Hematopoietic multipotent progenitor cell treated with erythropoietin and hydrocortisone succinate and interleukin-3 and kit ligand, for 4 days (in vitro differentiated cells): ENCODE results near the gene NSF.
"Not testable (repeated sequence)": the region's sequence is repeated elsewhere in the genome, so short reads cannot be mapped to it uniquely, and the experiment has no call there.

ENCODE experiments used
- DNase-seq: peaks from one replicate; pipeline ENCODE4 v3.0.0-alpha.2; 2015

The NSF gene

GRCh38 chr17:46759141-46759540, 168.7 kb downstream of the NSF start:
- no peak for DNase-seq

GRCh38 chr17:46763416-46763815, 172.9 kb downstream of the NSF start:
- no peak for DNase-seq

- DNase-seq, result no peak
These were observed 173.7 kb downstream of the NSF start for GRCh38 chr17:46764000-46764708.

- DNase-seq, result no peak
These were observed 174.4 kb downstream of the NSF start for GRCh38 chr17:46764709-46765401.

GRCh38 chr17:46765453-46765852, 175.0 kb downstream of the NSF start:
- DNase-seq, result no peak

GRCh38 chr17:46766493-46767491, 176.3 kb downstream of the NSF start:
- DNase-seq, result no peak

- no peak for DNase-seq
These were observed 178.0 kb downstream of the NSF start for GRCh38 chr17:46768540-46768870.

GRCh38 chr17:46768896-46769295, 178.4 kb downstream of the NSF start:
- DNase-seq, result not testable (repeated sequence)

- peak; percentile 56 for DNase-seq
These were observed 179.3 kb downstream of the NSF start for GRCh38 chr17:46769531-46770438.

- no peak for DNase-seq
These were observed 180.0 kb downstream of the NSF start for GRCh38 chr17:46770439-46770817.

GRCh38 chr17:46770818-46771560, 180.5 kb downstream of the NSF start:
- peak; percentile 73 for DNase-seq

- peak; percentile 45 for DNase-seq
These were observed 181.3 kb downstream of the NSF start for GRCh38 chr17:46771561-46772474.

- DNase-seq, result no peak
These were observed 182.2 kb downstream of the NSF start for GRCh38 chr17:46772475-46773220.

GRCh38 chr17:46773221-46773605, 182.7 kb downstream of the NSF start:
- DNase-seq, result peak; percentile 53

- DNase-seq, result no peak
These were observed 183.2 kb downstream of the NSF start for GRCh38 chr17:46773676-46774075.

GRCh38 chr17:46774108-46774737, 183.8 kb downstream of the NSF start:
- DNase-seq, result no peak

GRCh38 chr17:46776298-46777005, 186.0 kb downstream of the NSF start:
- DNase-seq, result no peak
